ENCODE results near the gene ABCC6. TPM values are rescaled to one million over a fixed set of nuclear protein-coding genes. Genes with fewer than 3 reads are reported as not detected.

Gene ABCC6
- total RNA-seq, 1 experiment from 2014 or later: 2.9 TPM

- in situ Hi-C loops (cut with HindIII; ENCODE audit: low pct_unique_long_range_greater_than_20kb, low sequenced_read_pairs): no loop called here
- POLR2A ChIA-PET: interaction anchor here (0.5 kb wide), 1 partner anchor 15 kb away, joined by 4 read pairs; no protein-coding TSS in a partner anchor
Observed at GRCh38 chr16:16157166-16157565, 66.1 kb downstream of the ABCC6 start.

GRCh38 chr16:16155234-16155633 is 68.1 kb downstream of the ABCC6 start:
- Histone ChIP-seq H3K9me3 (ENCODE audit: control insufficient read depth, insufficient read depth, low read depth, low read length) (no peaks in the 10 kb centered on the region), H3K27ac (ENCODE audit: low read length) (no peak overlapping the region), H3K4me3 (ENCODE audit: low read depth in 2 of 2, low read length in 2 of 2) (no peak overlapping the region), H3K36me3 (ENCODE audit: control insufficient read depth, insufficient read depth, low read length) (no peaks in the 10 kb centered on the region), H3K27me3 (ENCODE audit: control insufficient read depth, insufficient read depth, low read length) (no peaks in the 10 kb centered on the region), H3K4me1 (ENCODE audit: control insufficient read depth, insufficient read depth, low read length) (peaks cover 14% of the 10 kb centered on the region; the same call in 1 of the 2 replicates)
- DNase-seq (ENCODE audit: low read depth, low spot score) (no peak), ATAC-seq (no peak)
- in situ Hi-C loops (cut with HindIII; ENCODE audit: low pct_unique_long_range_greater_than_20kb, low sequenced_read_pairs) (no loop called here), intact Hi-C loops (cut with micrococcal nuclease; ENCODE audit: unreplicated experiment) (no loop called here)
- BruUV-seq (replicated peaks): no TSS peak
- CTCF ChIA-PET: no interaction called here
- POLR2A ChIA-PET: interaction anchor here (0.6 kb wide), 1 partner anchor 18 kb away, joined by 3 read pairs; no protein-coding TSS in a partner anchor
- TF ChIP-seq TCF7L2 (IDR thresholded peaks at IDR 0.05; ENCODE audit: low read depth, low read length): no peak
- no peak for TF ChIP-seq REST (IDR thresholded peaks at IDR 0.05; ENCODE audit: insufficient read depth in 1 of 2, low read depth in 2 of 2, low read length in 1 of 2)
- TF ChIP-seq POLR2AphosphoS5 (IDR thresholded peaks at IDR 0.05; ENCODE audit: low read depth, low read length): no peak
- no peak for TF ChIP-seq CTCF (IDR thresholded peaks at IDR 0.05)
- TF ChIP-seq SIN3A (IDR thresholded peaks at IDR 0.05; ENCODE audit: borderline replicate concordance, insufficient read depth, low read depth, low read length): no peak

More at GRCh38 chr16:16157166-16157565, 66.1 kb downstream of the ABCC6 start:
- H3K9me3 ChIP-seq (ENCODE audit: control insufficient read depth, insufficient read depth, low read depth, low read length): no peaks in the 10 kb centered on the region
- H3K27ac ChIP-seq (ENCODE audit: low read length): no peak overlapping the region
- no peak for ATAC-seq
- CTCF ChIA-PET: no interaction called here
- DNase-seq (ENCODE audit: low read depth, low spot score): no peak
- intact Hi-C loops (cut with micrococcal nuclease; ENCODE audit: unreplicated experiment): no loop called here
- no peak overlapping the region for H3K4me3 ChIP-seq (ENCODE audit: low read depth in 2 of 2, low read length in 2 of 2)
- H3K4me1 ChIP-seq (ENCODE audit: control insufficient read depth, insufficient read depth, low read length): peaks cover 2% of the 10 kb centered on the region; the same call in 1 of the 2 replicates
- H3K27me3 ChIP-seq (ENCODE audit: control insufficient read depth, insufficient read depth, low read length): no peaks in the 10 kb centered on the region
- no TSS peak for BruUV-seq (replicated peaks)
- TF ChIP-seq CTCF (IDR thresholded peaks at IDR 0.05) (no peak), SIN3A (IDR thresholded peaks at IDR 0.05; ENCODE audit: borderline replicate concordance, insufficient read depth, low read depth, low read length) (no peak)
- no peaks in the 10 kb centered on the region for H3K36me3 ChIP-seq (ENCODE audit: control insufficient read depth, insufficient read depth, low read length)
